GM12875 (cell line): ENCODE measurements around the gene USP21.

Experiments used
- H3K4me3 ChIP-seq: one replicate; pipeline ENCODE4 v1.5.1; 2011; ENCODE audit warnings: low read depth, low read length, control low read depth
- TF ChIP-seq, protein P1 (sequence below): IDR thresholded peaks from 2 replicates; pipeline ENCODE4 v1.5.1; 2011; ENCODE audit warnings: low read depth, mild to moderate bottlenecking, control low read depth, inconsistent platforms, low read length, moderate library complexity, borderline replicate concordance; ENCODE audit not compliant: insufficient read depth

USP21 gene

DNA sequence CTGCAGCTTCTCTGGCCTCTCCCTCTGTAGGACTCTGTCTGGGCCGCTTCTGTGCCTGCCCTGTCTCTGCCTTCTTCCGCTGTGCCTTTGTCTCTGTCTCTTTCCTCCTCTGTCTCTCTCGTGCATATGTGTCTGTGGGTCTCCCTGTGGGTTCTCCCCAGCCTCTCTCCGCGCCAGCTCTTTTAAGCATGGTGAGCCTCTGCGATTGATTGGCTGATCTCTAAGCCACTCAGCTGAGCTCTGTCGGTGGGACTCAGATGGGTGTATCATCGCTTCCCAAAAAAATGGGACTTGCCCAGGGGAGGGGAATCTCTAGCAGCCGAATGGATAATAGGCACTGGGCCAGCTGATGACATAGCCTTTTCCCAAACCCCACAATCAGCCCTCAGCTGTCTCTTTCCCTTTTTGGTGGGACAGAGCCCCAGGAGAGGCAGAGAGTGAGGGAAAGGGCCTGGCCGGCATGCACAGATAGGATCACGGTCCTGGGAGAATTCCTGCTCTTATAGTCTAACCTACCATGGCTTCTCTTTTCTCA lies 39.7 kb downstream of the USP21 start, which contains the start of gene ADAMTS4:
ADAMTS4 (minus strand) TSS at position 158 of the 535 bp plus-strand sequence. CDS start 427 bp downstream, outside the sequence.
- H3K4me3 ChIP-seq: no peak within 1 kb of the TSS
- TF ChIP-seq, protein P1, sequence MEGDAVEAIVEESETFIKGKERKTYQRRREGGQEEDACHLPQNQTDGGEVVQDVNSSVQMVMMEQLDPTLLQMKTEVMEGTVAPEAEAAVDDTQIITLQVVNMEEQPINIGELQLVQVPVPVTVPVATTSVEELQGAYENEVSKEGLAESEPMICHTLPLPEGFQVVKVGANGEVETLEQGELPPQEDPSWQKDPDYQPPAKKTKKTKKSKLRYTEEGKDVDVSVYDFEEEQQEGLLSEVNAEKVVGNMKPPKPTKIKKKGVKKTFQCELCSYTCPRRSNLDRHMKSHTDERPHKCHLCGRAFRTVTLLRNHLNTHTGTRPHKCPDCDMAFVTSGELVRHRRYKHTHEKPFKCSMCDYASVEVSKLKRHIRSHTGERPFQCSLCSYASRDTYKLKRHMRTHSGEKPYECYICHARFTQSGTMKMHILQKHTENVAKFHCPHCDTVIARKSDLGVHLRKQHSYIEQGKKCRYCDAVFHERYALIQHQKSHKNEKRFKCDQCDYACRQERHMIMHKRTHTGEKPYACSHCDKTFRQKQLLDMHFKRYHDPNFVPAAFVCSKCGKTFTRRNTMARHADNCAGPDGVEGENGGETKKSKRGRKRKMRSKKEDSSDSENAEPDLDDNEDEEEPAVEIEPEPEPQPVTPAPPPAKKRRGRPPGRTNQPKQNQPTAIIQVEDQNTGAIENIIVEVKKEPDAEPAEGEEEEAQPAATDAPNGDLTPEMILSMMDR: no peak

DNA sequence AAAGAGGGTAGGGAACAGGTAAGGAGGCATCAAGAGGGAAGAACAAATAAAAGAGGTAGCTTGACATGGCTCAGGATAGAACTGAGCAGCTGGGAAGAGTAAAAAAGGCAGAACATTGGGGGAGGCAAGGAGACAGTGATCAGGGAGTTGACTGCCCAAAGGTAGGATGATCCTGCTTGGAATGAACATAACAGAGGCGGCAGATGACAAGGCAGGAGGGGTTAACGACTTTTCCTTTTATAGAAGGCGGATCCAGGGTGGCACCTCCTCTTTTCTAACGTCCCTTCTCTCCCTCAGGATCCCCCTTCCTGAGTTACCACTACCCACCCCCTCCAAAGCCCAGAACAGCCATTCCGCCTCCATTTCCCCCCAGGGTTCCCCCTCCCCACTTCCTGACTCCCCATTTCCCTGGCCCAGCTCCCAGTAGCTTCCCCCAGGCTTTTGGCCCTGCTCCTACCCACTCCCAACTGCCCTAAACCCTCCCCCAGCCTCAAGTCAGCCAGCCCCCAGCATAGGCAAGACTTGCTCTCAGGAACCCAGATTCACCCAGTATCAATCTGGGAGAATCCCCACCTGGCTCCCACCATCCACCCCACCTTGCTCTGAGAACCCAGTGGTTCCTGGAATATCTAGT lies 40.3 kb downstream of the USP21 start:
- TF ChIP-seq, protein P1: no peak
- H3K4me3 ChIP-seq: no peak overlapping the region

DNA sequence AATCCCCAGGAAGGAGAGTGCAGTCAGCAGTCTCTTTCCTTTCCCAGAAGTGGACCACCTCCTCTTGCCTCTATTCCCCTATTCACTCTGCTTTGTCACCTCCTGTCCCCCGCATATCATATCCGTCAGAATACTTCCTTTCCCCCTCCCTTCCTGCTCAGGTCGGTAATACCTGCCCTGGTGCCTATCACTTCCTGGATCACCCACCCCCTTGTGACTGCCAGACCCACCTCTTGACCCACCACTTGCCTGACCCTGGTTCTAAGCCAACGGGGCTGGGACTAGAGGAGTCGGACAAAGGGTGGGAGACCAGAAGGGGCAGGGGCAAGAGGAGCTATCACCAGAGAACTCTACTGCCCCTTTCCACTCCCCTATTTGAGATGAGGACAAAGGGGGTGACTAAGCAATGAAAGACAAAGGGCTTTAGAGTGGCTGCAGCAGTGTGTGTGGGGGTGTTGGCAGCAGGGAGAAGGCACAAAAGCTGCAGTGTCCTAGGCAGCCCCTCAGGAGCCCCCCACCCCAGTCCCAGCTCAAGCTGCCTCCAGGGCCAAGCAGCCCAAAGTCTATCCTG lies 41.2 kb downstream of the USP21 start:
- TF ChIP-seq, protein P1: no peak
- H3K4me3 ChIP-seq: no peak overlapping the region

DNA sequence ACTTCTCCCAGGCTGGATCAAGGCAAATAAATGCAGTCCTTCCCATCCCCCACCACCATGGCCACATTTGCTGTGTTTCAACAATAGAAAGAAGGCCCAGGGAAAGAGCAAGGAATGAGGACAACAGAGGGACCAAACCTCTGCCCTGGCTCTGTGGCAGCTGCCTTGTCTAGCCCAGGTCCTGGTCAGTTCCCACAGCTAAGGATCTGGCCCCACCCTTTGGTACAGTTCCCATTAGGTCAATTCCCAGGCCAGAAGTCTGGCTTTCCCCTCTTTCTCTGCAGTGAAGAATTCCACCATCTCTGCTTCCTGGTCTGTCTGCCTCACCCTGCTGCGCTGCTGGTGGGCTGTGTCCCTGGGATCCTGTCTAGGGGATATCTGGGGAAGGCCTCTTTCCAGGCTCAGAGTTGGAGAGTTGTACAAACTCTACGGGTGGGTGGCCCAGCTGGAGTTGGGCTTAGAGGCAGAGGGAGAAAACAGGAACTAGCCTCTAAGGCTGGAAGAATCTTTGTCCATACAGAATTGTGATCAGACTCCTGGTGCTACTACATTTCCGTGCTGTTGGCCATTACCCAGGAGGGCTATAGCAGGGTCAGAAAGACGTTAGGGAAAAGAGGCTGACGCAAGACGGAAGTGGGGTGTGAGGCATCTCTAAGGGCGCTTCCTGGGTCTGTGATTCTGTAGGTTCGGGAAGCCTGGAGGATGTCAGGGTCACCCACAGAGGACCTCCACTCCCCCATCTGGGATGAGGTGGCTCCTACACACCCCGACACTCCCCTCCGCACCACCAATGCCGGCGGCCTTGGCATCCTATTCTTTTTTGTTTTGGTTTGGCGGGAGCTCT lies 41.9 kb downstream of the USP21 start:
- H3K4me3 ChIP-seq: peak overlapping the region; percentile 53
- TF ChIP-seq, protein P1: no peak

DNA sequence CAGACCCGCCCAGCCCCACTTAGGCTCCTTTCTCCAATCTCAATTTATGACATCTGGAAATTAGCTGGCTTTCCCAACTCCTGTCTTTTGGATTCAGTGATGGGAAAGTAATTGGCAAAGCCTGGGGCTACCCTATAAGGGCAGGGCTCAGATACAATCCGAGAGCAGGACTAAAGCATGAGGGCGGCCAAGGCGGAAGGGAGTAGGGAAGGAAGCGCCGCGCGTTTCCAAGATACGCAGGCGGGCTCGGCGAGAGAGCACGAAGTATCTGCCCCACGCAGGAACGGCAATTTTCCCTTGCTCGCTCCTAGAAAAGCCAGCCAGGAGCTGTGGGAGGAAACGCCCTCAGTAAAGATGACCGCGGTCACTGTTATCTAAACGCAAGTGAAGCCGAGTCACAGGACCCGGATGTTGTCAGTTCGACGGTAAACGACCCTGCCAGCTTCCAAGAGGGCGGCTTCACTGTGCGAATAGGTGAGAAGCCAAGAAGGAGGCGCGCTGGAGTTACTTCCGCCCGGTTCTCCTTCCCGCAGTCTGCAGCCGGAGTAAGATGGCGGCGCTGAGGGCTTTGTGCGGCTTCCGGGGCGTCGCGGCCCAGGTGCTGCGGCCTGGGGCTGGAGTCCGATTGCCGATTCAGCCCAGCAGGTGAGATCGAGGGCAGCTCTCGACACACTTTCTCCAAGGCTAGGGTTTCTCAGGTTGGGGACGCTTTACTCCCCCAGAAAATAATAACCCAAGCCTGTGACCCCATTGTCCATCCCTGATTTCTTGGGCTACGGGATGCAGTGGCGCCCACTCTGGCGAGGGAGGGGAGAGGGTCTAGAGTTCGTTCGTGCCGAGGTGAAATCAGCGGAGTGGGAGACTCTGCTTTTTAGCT lies 42.8 kb downstream of the USP21 start, which contains the start of gene NDUFS2:
NDUFS2 (plus strand) TSS at position 532 of the 877 bp plus-strand sequence; CDS start at position 551, 19 bp downstream.
- H3K4me3 ChIP-seq: peak within 1 kb of the TSS; percentile 88
- TF ChIP-seq, protein P1: peak; percentile 33; the same call in 1 of the 2 replicates

DNA sequence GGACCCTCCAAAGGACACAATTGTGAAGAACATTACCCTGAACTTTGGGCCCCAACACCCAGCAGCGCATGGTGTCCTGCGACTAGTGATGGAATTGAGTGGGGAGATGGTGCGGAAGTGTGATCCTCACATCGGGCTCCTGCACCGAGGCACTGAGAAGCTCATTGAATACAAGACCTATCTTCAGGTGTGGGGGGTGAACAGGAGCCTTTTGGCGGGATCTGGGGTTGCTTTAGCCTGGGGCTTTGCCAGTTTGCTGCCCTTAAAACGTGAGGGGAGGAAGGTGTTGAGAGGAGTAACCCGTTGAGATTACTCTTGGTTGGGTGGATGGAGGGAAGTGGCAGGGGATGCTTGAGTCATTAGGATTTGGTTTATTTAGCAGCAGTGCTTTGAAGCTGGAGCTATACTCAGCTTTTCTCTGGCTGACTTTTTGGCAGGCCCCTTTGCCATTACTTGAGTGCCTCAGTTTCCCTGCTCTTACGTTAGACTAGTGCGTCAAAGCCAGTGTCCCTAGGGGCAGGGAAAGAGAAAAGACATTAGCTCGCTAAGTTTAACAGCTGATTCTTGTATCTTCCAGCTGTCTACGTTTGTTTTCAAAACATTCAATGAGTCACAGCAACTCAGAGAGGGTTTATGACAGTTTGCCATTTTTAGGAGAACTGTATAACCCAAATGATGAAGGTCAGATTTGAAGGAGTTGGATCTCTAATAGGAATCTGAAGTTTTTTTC lies 47.3 kb downstream of the USP21 start:
- TF ChIP-seq, protein P1: no peak
- H3K4me3 ChIP-seq: no peak overlapping the region
